ENCODE data around the gene CD82. TPM values are rescaled to one million over a fixed set of nuclear protein-coding genes. Genes with fewer than 3 reads are reported as not detected.
A peak's percentile ranks its signal among the peaks of the same experiment; 100 is the strongest.

CD82 gene
- total RNA-seq, 2 experiments from 2014 or later, result 289 to 319 TPM

- CTCF ChIA-PET, result interaction anchor here (1.3 to 3.6 kb wide), 3 partner anchors 11 to 49 kb away, joined by 3 to 12 read pairs (median 10); no protein-coding TSS in a partner anchor
- DNase-seq (no peak), ATAC-seq (no peak)
- no peaks in the 10 kb centered on the region for H3K27me3 Mint-ChIP-seq
- POLR2A ChIA-PET, result interaction anchor here (0.8 kb wide), 1 partner anchor 28 kb away, joined by 3 read pairs; no protein-coding TSS in a partner anchor
- no peak overlapping the region for H3K4me3 Mint-ChIP-seq
- H3K9me3 Mint-ChIP-seq, result no peaks in the 10 kb centered on the region
- intact Hi-C loops (cut with micrococcal nuclease), result no loop called here
- H3K4me1 Mint-ChIP-seq (ENCODE audit: low read depth), result peaks cover 89% of the 10 kb centered on the region
- peaks cover 87% of the 10 kb centered on the region for H3K36me3 Mint-ChIP-seq (ENCODE audit: low read depth)
- TF ChIP-seq, protein P1, sequence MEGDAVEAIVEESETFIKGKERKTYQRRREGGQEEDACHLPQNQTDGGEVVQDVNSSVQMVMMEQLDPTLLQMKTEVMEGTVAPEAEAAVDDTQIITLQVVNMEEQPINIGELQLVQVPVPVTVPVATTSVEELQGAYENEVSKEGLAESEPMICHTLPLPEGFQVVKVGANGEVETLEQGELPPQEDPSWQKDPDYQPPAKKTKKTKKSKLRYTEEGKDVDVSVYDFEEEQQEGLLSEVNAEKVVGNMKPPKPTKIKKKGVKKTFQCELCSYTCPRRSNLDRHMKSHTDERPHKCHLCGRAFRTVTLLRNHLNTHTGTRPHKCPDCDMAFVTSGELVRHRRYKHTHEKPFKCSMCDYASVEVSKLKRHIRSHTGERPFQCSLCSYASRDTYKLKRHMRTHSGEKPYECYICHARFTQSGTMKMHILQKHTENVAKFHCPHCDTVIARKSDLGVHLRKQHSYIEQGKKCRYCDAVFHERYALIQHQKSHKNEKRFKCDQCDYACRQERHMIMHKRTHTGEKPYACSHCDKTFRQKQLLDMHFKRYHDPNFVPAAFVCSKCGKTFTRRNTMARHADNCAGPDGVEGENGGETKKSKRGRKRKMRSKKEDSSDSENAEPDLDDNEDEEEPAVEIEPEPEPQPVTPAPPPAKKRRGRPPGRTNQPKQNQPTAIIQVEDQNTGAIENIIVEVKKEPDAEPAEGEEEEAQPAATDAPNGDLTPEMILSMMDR (IDR thresholded peaks at IDR 0.05), result no peak
- peak overlapping the region; percentile 89 for H3K27ac Mint-ChIP-seq
These were observed 40.5 kb downstream of the CD82 start for GRCh38 chr11:44605965-44606364.

DNA sequence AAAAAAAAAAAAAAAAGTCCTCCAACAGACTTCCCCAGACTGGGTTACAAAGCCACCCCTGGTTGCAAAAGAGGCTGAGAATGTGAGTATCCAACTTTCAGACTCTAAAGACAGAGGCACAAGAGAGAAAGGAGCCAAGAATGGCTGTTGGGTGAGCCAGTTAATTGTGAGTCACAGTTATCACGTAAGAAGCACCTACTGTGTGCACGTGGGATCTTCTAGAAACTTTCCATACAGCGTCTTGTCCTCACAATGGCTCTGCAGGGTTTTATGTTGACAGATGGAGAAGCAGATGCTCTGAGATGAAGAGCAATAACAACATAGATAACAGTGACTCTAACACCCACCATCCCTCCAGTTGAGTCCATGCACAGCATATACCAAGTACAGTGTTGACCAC lies 41.0 kb downstream of the CD82 start:
- no peaks in the 10 kb centered on the region for H3K9me3 Mint-ChIP-seq
- H3K27me3 Mint-ChIP-seq, result no peaks in the 10 kb centered on the region
- no peak overlapping the region for H3K4me3 Mint-ChIP-seq
- intact Hi-C loops (cut with micrococcal nuclease), result no loop called here
- DNase-seq (no peak), ATAC-seq (no peak)
- ChIA-PET CTCF (interaction anchor here (1.0 to 3.6 kb wide), 5 partner anchors 10 to 305 kb away, joined by 3 to 12 read pairs (median 9); no protein-coding TSS in a partner anchor), POLR2A (interaction anchor here (0.6 to 0.8 kb wide), 2 partner anchors 29 to 342 kb away, joined by 3 read pairs; no protein-coding TSS in a partner anchor)
- H3K4me1 Mint-ChIP-seq (ENCODE audit: low read depth), result peaks cover 89% of the 10 kb centered on the region
- H3K36me3 Mint-ChIP-seq (ENCODE audit: low read depth), result peaks cover 83% of the 10 kb centered on the region
- TF ChIP-seq, protein P1 (IDR thresholded peaks at IDR 0.05), result no peak
- H3K27ac Mint-ChIP-seq, result peak overlapping the region; percentile 89

DNA sequence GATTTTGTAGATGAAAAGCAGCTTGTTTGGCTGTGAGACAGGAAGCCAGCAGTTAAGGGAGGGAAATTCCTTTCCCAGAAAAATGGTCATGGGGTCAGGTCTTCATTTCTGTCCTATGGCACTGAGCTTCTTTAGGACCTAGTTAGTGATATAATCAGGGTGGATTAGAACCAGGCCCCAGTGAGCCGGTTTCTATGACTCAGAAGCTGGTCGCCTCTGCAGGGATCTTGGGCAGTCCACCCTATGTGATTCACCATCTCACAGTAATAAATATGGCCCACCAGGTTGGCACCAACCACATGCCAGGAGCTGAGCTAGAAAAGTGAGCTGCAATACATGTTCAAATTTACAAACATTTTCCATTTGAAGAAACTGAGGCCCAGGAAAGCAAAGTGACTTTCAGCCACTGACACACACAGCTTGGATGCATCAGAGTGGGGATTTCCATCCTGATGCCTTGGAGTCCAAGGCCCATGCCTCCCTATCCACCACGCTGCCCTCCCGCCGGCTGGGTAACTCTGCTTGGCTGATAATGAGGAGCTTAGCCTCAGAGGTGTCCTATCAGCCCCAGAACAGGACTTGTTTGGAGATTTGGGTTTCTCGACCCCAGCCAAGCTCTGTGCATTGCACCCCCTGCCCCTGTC lies 42.0 kb downstream of the CD82 start:
- CTCF ChIA-PET, result interaction anchor here (0.7 to 1.6 kb wide), 5 partner anchors 9 to 304 kb away, joined by 3 to 9 read pairs (median 3); no protein-coding TSS in a partner anchor
- H3K4me1 Mint-ChIP-seq (ENCODE audit: low read depth), result peaks cover 89% of the 10 kb centered on the region
- H3K4me3 Mint-ChIP-seq, result no peak overlapping the region
- DNase-seq (peak; percentile 52), ATAC-seq (no peak)
- H3K27me3 Mint-ChIP-seq, result no peaks in the 10 kb centered on the region
- TF ChIP-seq, protein P1 (IDR thresholded peaks at IDR 0.05), result no peak
- peak overlapping the region; percentile 89 for H3K27ac Mint-ChIP-seq
- intact Hi-C loops (cut with micrococcal nuclease), result no loop called here
- H3K9me3 Mint-ChIP-seq, result no peaks in the 10 kb centered on the region
- H3K36me3 Mint-ChIP-seq (ENCODE audit: low read depth), result peaks cover 79% of the 10 kb centered on the region
- POLR2A ChIA-PET, result interaction anchor here (0.6 to 1.2 kb wide), 4 partner anchors 33 to 473 kb away, joined by 3 read pairs; no protein-coding TSS in a partner anchor

DNA sequence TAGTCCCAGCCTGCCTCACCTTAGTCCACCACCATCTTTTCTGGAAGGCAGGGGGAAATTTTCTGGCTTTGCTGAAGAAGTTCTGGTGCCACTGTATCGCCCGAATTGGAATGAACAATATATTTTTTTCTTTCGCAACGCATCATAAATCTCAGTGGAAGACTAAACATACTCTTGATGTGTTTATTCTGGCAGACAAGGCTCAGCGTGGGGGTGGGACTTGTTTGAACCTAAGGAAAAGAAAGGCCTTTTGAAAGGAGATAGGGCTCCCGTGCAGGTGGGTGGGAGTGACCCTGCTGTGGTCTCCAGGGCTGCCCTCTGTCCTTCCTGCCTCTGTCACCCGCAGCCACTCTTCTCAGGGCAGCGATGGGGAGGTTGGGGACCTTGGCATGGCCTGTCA lies 42.5 kb downstream of the CD82 start:
- Mint-ChIP-seq H3K4me3 (no peak overlapping the region), H3K27me3 (no peaks in the 10 kb centered on the region), H3K36me3 (ENCODE audit: low read depth) (peaks cover 78% of the 10 kb centered on the region), H3K4me1 (ENCODE audit: low read depth) (peaks cover 89% of the 10 kb centered on the region), H3K9me3 (no peaks in the 10 kb centered on the region), H3K27ac (peak overlapping the region; percentile 89)
- ATAC-seq (no peak), DNase-seq (no peak)
- TF ChIP-seq, protein P1 (IDR thresholded peaks at IDR 0.05), result no peak
- POLR2A ChIA-PET, result interaction anchor here (0.7 to 1.2 kb wide), 2 partner anchors 33 to 472 kb away, joined by 3 read pairs; no protein-coding TSS in a partner anchor
- CTCF ChIA-PET, result interaction anchor here (0.7 to 1.6 kb wide), 3 partner anchors 9 to 51 kb away, joined by 3 to 9 read pairs (median 7); no protein-coding TSS in a partner anchor
- intact Hi-C loops (cut with micrococcal nuclease), result no loop called here

- intact Hi-C loops (cut with micrococcal nuclease), result no loop called here
- no peak for ATAC-seq
- no peak overlapping the region for H3K4me3 Mint-ChIP-seq
- TF ChIP-seq, protein P1 (IDR thresholded peaks at IDR 0.05), result no peak
- no peak for DNase-seq
- peaks cover 78% of the 10 kb centered on the region for H3K36me3 Mint-ChIP-seq (ENCODE audit: low read depth)
- H3K27me3 Mint-ChIP-seq, result no peaks in the 10 kb centered on the region
- no peaks in the 10 kb centered on the region for H3K9me3 Mint-ChIP-seq
- POLR2A ChIA-PET, result interaction anchor here (1.5 kb wide), 1 partner anchor 42 kb away, joined by 3 read pairs; no protein-coding TSS in a partner anchor
- peak overlapping the region; percentile 89 for H3K27ac Mint-ChIP-seq
- H3K4me1 Mint-ChIP-seq (ENCODE audit: low read depth), result peaks cover 89% of the 10 kb centered on the region
- CTCF ChIA-PET, result interaction anchor here (10.1 kb wide), 1 partner anchor 48 kb away, joined by 307 read pairs; the partner anchor contains the start of gene CD82
These were observed 43.2 kb downstream of the CD82 start for GRCh38 chr11:44608651-44608990.

All from activated CD8-positive, alpha-beta T cell treated with anti-CD3 and anti-CD28 coated beads for 36 hours (primary cell).